ENCODE results near the gene FCER1G.

Gene FCER1G

GRCh38 chr1:161180639-161181038 lies 34.5 kb upstream of the FCER1G start:
- H3K36me3 ChIP-seq: peaks cover 3% of the 10 kb centered on the region
- H3K9me3 ChIP-seq (ENCODE audit: severe bottlenecking): no peaks in the 10 kb centered on the region
- TF ChIP-seq CTCF (IDR thresholded peaks at IDR 0.05; ENCODE audit: low read depth, low read length): peak; percentile 39; the same call in 1 of the 2 replicates
- DNase-seq: no peak
- no peaks in the 10 kb centered on the region for H3K27me3 ChIP-seq (ENCODE audit: insufficient read depth, low read depth, severe bottlenecking)
- no peak overlapping the region for H3K27ac ChIP-seq
- H3K4me3 ChIP-seq (ENCODE audit: low read depth, low read length): no peak overlapping the region

GRCh38 chr1:161182214-161182613 lies 32.9 kb upstream of the FCER1G start:
- no peak for TF ChIP-seq CTCF (IDR thresholded peaks at IDR 0.05; ENCODE audit: low read depth, low read length)
- Histone ChIP-seq H3K27ac (no peak overlapping the region), H3K36me3 (no peaks in the 10 kb centered on the region), H3K9me3 (ENCODE audit: severe bottlenecking) (no peaks in the 10 kb centered on the region), H3K27me3 (ENCODE audit: insufficient read depth, low read depth, severe bottlenecking) (no peaks in the 10 kb centered on the region), H3K4me3 (ENCODE audit: low read depth, low read length) (no peak overlapping the region)
- no peak for DNase-seq

GRCh38 chr1:161185282-161185682 lies 29.8 kb upstream of the FCER1G start:
- TF ChIP-seq CTCF (IDR thresholded peaks at IDR 0.05; ENCODE audit: low read depth, low read length): no peak
- H3K9me3 ChIP-seq (ENCODE audit: severe bottlenecking): no peaks in the 10 kb centered on the region
- DNase-seq: peak; percentile 80
- H3K36me3 ChIP-seq: no peaks in the 10 kb centered on the region
- H3K27me3 ChIP-seq (ENCODE audit: insufficient read depth, low read depth, severe bottlenecking): no peaks in the 10 kb centered on the region
- no peak overlapping the region; the same call in 1 of the 2 replicates for H3K27ac ChIP-seq
- H3K4me3 ChIP-seq (ENCODE audit: low read depth, low read length): no peak overlapping the region

- no peak for TF ChIP-seq CTCF (IDR thresholded peaks at IDR 0.05; ENCODE audit: low read depth, low read length)
- Histone ChIP-seq H3K36me3 (peaks cover under 1% of the 10 kb centered on the region; the same call in 1 of the 2 replicates), H3K9me3 (ENCODE audit: severe bottlenecking) (no peaks in the 10 kb centered on the region), H3K27ac (no peak overlapping the region; the same call in 1 of the 2 replicates), H3K27me3 (ENCODE audit: insufficient read depth, low read depth, severe bottlenecking) (no peaks in the 10 kb centered on the region), H3K4me3 (ENCODE audit: low read depth, low read length) (no peak overlapping the region)
- DNase-seq: no peak
Measured at GRCh38 chr1:161185732-161186311, 29.3 kb upstream of the FCER1G start.

GRCh38 chr1:161187311-161187710 lies 27.8 kb upstream of the FCER1G start:
- Histone ChIP-seq H3K4me3 (ENCODE audit: low read depth, low read length) (no peak overlapping the region), H3K36me3 (peaks cover 16% of the 10 kb centered on the region), H3K27me3 (ENCODE audit: insufficient read depth, low read depth, severe bottlenecking) (no peaks in the 10 kb centered on the region), H3K9me3 (ENCODE audit: severe bottlenecking) (no peaks in the 10 kb centered on the region), H3K27ac (no peak overlapping the region)
- TF ChIP-seq CTCF (IDR thresholded peaks at IDR 0.05; ENCODE audit: low read depth, low read length): no peak
- no peak for DNase-seq

GRCh38 chr1:161188381-161188780 lies 26.7 kb upstream of the FCER1G start:
- no peak for TF ChIP-seq CTCF (IDR thresholded peaks at IDR 0.05; ENCODE audit: low read depth, low read length)
- no peaks in the 10 kb centered on the region for H3K9me3 ChIP-seq (ENCODE audit: severe bottlenecking)
- no peak overlapping the region for H3K27ac ChIP-seq
- peaks cover 24% of the 10 kb centered on the region for H3K36me3 ChIP-seq
- no peak overlapping the region for H3K4me3 ChIP-seq (ENCODE audit: low read depth, low read length)
- DNase-seq: no peak
- no peaks in the 10 kb centered on the region for H3K27me3 ChIP-seq (ENCODE audit: insufficient read depth, low read depth, severe bottlenecking)

Data from WERI-Rb-1 (cell line).